HG03354 (cell line): Measurements from ENCODE around the gene ANKRD11.

Source experiments
- ATAC-seq: cut with Tn5 transposase; IDR thresholded peaks from one replicate; pipeline ENCODE4 v1.9.1; 2021; ENCODE audit warnings: mild to moderate bottlenecking; ENCODE audit not compliant: unreplicated experiment, poor library complexity, severe bottlenecking

Gene ANKRD11

DNA sequence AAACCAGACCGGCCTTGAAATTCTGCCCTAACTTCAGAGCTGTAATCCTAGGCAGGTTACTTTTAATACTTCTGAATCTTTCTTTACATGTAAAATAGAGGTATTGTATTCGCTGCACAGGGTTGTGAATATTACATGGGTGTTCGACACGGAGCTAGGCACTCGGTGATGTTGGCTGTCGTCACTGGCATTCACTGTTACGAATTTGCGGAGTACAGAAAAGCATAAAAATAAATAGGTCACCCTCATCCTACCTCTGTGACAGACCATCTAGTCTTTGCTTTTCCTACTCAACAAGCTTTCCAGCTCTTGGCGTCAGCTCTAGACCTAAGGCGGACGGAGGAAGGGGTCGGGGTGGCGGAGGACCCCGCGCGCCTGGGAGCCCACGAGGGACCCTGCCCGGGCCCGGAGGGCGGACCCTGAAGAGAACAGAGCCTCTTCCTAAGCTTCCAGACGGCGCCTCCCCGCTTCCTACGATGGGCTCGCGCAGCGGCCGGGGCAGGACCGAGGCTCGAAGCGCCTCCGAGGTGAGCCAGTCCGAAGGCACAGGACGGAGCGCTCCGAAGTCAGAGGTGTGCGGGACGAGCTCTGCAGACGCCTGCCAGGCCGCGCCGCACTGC is 17.0 kb upstream of the ANKRD11 start:
- no peak for ATAC-seq

DNA sequence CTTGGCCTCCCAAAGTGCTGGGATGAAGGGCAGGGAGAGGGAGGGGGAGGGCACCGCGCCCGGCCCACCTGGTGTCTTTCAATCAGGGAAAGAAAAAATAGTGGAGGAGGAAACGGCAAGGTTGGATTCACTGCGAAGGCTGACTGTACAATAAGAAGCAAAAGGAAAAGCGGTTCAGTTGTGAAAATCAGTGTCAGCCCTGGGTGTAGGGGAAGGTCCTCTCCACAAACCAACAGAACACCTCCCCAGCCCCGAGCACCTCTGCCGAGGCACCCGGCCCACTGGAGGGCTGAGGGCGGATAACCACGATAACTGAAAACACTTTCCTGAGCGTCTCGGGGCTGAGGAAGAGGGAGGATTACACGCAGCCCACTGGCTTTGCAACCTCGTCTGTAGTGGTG is 16.4 kb upstream of the ANKRD11 start:
- ATAC-seq: no peak

DNA sequence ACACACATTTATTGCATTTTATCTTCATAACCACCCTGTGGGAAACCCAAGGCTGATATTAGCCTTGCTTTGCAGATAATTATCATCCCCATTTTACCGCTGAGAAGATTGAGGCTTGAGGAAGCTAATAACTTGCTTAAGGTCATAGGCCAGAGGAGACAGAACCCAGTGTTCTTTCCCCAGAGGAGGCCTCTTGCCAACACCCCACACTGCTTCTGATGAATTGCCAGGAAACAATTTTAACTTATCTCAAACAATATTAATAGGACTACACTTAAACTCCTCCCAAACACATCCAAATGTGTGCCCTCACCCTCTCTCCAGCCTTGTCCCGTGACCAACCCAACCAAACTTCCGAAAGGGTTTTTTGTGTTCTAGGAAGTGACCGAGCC is 15.7 kb upstream of the ANKRD11 start:
- ATAC-seq: no peak

DNA sequence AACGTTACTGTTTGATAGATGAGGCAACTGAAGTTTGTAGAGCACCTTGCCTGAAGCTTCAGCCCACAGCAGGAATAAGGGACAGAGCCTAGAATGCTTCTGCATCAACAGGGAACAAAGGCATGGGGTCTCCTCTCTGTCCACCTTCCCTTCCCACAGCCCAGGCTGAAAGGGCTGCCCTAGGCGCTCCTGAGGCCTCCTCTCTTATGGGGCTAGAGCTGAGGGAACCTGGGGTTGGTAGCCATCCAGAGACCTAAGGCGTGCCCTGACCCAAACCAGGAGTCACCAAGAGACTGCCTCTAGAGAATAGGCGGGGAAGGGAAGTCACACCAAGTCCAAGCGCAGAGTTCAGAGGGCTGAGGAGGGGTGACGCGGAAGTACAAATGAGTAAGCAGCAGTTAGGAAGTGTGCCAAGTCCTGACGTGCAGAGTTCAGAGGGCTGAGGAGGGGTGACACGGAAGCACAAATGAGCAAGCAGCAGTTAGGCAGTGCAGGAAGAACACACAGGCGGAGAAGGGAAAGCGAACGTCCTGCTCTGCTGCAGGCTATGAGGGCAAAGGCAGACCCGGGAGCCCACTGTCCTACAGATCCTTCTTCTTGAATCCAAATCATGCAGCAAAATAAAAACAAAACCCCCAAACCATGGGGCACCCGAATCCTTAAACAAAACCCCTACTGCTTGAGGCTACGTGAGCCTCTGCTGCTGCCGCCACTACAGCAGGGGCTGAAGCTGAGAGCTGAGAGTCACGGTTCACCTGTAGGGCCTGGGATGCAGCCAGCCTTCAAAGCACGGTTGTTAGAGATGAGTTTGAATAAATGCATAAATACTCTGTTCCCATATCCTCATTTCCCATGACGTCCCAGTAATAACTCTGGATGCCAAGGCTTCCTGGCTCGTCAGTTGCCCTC is 15.1 kb upstream of the ANKRD11 start:
- peak; percentile 41 for ATAC-seq

DNA sequence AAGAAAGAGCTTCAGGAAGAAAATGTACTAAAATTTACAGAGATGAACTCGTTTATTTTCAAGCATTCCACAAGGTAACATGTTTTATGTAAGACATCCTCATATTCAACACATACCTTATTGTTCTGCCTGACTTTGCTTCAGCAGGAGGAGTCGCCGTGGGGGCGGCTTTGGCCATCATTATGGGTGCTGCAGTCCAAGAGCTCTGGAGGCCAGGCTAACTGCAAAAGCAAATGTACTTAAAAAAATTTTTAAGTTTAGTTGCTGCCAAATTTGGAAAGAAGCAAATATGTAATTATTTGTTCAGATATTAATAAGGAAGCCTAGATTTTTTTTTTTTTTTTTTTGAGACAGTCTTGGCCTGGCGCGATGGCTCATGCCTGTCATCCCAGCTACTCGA is 13.7 kb upstream of the ANKRD11 start:
- ATAC-seq: no peak

DNA sequence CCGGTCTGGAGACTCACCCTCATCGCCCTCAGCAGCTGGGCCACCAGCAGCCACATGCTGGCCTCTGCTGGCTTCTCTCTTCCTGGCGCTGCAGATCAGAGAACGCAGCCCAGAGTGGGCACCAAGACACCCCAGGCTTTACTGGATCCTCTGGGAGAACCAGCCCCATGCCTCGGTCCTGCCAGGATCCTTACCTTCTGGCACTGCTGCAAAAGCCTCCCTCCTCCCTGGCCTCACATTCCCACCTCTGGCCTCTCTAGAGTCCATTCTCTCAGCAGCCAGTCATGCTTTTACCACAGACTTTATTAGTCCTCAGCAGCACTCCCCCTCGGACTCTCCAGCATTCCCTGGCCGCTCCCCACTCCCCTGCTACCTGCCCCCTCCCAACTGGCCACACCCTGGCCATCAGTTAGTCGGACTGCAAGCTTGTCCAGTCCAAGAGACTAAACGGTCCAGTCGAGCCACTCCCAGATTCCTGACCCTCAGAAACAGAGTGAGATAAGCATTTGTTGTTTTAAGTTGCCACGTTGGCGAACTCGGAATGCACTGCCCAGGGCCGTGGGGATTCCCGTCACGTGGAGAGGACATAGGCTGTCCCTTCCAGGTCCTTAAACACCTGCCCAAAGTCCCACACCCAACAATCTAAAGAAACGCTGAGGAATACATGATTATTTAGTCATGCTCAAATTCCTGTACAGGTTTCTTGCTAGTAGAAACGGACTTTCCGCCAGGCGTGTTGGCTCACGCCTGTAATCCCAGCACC is 11.9 kb upstream of the ANKRD11 start:
- no peak for ATAC-seq

DNA sequence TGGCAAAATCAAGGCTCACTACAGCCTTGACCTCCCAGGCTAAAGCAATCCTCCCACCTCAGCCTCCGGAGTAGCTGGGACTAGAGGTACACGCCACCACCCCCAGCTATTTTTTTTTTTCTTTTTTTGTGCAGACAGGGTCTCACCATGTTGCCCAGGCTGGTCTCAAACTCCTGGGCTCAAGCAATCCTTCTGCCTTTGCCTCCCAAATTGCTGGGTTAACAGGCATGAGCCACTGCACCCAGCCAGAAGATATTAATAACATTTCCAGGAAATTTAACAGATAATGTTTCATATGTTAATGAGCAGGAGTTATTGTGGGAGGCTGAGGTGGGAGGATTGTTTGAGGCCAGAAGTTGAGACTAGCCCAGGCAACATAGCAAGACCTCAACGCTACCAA is 9.4 kb upstream of the ANKRD11 start:
- ATAC-seq: no peak

DNA sequence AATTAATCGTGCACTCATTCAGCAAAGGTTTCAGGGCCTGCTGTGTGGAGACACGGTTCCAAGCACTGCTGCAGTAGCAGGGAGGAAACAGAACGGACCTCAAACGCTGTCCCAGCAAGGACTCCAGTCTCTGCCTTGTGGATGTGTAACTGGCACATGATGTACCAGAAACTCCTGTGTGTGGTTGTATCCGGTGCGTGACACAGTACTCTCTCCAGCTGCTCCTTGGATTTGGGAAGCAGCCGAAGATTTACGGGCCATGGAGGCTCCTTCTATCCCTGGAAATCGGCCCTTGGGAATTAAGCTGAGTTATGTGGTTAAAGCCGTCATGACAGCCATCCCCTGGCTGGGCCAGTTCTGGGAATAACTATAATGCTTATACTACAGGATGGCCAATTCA is 8.5 kb upstream of the ANKRD11 start:
- ATAC-seq: no peak

DNA sequence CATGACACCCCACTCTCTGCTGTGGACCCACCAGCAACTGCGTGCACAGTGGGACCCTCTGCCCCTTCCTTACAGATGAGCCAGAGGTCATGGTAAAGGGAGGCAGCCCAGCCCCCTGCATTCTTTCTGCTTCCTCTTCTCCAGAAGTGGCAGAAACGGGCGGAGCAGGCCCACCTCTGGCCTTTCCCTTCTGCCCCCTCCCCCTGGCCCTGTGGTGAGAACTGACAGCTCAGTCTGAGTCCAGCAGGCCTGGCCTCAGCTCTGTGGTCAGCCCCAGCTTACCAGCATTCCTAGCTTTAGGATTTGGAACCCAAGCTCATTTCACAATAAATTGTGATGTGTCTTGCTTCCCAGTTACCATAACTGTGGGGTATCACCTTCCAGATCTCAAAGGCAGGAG is 4.8 kb upstream of the ANKRD11 start:
- no peak for ATAC-seq

DNA sequence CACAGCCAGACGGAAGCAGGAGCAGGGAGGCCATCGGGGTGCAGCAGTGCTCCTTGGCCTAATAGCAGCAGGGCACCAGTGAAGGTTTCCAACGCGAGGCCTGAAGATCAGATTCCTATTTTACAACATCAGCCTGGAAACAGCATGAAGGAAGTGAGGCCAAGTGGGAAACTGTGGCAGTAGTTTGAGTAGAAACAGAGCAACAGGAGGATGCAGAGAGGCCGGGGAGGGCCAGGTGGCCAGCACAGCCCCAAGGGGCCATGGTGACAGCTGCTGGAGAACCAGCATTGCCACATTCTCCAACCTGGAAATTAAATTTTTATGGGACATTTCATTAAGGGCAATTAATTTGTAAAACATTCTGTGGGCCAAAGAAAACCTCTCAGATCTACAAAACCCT is 3.4 kb upstream of the ANKRD11 start:
- no peak for ATAC-seq

DNA sequence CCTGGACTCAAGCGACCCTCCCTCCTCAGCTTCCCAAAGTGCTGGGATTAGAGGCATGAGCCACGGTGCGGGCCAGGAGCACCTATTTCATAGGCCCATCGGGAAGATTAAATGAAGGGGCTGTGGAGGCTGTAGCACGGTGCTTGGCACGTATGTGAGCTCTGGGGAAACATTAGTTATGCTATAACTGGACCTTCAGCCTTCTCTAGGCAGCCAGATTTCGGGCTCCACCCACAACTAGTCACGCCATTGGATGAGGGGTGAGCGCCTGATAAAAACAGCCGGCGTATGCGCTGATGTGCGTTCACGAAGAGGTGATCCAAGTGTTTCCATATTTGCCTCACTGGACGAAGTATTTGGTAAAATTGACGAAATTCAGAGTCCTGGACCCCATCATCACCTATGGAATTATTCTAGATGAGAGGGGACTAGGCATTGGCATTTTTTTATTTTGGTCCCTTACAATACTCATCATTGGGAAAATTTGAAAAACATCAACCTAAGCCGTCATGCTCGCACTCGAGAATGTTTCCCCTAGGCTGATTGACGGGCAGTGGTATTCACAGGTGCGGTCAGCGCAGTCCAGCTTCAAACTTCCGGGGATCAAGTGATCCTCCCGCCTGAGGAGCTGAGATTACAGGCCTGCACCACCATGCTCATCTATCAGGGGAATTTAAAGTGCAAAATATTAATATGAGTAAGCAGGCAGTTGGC is 1.8 kb upstream of the ANKRD11 start:
- ATAC-seq: no peak

DNA sequence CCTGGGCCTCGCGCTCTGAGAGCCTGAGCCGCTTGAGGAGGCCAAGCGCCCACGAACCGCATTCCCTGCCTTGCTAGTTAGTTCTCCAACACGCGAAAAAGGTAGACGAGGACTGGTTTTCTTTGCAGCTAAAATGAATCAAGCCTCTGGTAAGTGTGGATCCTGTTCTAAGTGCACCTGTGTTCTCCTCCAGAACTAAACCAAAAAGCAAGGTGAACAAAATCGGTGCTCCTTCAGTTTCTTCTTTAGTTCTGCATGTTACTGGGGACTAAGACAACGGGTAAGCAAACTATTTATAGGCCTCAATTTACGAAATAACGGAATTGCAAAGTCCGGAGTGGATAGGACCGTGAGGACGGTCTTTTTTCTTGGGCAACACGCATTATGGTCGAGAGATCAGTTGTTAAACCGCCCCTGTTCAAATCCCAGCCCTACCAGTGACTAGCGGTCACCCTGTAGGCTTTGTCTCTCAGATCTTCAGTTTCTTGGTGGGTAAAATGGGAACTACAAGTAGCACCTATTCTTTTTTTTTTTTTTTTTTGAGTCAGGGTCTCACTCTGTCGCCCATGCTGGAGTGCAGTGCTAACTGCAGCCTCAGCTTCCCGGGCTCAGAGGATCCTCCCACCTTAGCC is 993 bp upstream of the ANKRD11 start:
- no peak for ATAC-seq

DNA sequence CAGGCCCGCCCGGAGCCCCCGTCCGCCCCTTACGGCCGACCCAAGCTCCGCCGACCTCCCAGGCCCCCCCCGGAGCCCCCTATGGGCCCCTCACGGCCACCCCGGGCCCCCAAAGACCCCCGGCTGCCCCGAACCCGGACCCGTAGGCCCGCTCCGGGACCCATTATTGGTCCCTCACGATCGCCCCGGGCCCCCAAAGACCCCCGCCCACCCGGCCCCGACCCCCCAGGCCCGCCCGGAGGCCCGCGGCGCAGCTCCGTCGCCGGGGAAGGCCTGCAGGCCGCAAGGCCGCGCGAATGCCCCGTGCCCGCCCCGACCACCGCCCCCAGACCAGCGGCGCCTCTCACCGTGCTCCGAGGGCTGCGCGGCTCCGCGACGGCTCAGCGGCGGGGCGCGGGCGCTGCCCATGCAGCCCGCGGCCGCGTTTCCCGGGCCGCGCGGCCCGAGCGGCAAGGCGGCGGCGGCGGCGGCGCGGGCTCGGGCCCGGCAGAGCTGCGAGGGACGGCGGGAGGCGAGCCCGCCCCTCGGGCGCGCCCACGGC is 393 bp downstream of the ANKRD11 start:
- no peak for ATAC-seq

DNA sequence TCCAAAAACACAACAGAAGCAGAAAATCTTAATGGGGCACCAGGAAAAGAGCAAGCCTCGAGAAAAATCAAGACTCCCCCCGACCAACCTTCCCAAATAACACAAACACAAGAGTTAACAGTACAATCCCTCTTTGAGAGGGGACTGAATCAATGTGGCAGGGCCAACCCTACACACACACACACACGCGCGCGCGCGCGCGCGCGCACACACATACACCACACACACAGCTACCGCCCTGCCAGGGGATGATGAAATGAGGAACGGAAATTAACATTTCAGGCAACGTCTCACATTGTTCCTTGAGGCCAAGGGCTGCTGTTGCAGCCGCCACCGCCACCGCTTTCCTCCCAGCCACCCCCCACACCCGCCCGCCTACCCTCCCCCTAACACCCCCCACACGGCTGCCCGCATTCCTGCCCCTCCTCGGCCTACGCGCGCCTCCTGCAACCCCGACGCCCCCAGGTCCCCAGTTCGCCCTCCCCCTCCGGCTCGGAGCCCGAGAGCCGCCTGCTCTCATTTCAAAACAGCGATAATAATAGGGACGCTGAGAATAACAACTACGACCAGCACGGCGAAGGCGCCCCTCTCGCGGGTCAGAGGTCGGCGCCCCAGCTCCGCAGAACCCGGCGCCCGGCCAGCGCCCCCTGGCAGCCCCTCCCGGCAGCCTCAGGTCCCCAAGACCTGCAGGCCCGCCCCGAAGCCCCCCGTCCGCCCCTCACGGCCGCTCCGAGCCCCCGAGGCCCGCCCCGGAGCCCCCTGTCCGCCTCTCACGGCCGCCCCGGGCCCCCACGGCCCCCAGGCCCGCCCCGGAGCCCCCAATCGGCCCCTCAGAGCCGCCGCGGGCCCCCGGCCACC is 1.1 kb downstream of the ANKRD11 start:
- ATAC-seq: peak; percentile 26

DNA sequence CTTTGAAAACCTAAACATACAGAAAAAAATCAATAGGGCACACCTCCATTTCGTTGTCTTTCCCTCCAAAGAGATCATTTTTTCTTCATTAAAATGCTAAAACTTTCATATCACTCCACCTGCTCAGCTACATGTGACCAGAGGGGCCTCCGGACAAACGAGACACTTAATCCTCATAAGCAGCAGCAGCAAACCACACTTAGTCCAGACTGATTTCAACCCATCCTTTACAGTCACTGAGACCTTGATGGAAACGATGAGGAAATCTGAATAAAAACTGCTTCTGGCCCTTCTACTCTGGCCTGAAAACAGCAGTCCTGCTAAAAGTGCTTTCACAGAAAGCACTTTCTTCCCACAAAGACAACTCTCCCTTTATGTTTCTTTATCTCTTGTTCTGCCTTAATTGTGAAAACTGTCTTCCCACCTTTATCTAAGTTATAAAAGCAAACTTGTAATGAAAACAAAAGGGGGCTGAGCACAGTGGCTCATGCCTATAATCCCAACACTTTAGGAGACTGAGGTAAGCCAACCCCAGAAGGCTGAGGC is 4.6 kb downstream of the ANKRD11 start:
- ATAC-seq: no peak

DNA sequence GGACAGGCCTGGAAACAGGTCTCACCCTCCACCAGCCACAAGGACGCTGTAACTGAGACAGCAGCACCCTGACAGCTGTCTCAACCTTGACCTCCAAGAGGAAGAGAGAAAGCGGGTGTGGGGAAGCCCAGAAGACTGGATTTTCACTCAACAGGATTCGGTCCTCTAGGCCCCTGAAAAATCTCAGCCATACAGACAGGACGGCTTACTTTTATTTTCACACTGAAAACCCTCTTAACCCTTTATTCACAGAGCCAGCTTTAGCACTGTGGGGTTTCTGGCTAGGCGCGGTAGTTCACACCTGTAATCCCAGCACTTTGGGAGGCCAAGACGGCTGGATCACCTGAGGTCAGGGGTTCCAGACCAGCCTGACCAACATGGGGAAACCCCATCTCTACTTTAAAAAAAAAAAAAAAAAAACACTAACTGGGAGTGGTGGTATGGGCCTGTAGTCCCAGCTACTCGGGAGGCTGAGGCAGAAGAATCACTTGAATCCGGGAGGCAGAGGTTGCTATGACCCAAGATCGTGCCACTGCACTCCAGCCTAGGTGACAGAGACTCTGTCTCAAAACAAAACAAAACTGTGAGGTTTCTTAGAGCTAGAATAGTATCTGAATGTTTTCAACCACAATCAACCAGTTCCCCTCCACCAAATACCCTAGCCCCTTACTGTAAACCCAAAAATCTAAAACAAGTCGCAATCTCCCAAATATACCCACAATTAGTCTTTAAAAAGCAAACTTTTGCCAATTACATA is 5.3 kb downstream of the ANKRD11 start:
- ATAC-seq: peak; percentile 37

DNA sequence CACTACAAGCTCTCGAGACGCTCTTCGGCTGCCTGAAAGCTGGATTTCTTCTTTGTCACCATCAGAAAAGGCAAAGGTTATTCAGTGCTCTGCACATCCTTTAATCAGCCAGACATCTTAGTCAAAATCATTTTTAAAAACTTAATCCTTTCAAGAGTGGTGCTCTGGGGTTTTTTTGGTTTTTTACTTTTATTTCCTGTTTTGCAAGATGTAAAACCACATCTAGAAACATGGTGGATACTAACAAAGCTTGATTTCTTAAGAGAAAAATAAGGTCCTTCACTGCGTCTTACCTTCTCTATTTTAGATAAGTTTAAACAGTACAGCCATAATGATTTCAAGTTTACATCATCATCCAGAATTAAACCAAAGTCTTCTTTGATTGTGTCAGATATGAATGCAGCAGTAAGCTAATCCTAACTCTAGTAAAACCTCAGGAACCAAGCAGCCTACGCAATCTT is 6.3 kb downstream of the ANKRD11 start:
- no peak for ATAC-seq
